ENCODE measurements around the gene TOP1.

TOP1 gene

DNA sequence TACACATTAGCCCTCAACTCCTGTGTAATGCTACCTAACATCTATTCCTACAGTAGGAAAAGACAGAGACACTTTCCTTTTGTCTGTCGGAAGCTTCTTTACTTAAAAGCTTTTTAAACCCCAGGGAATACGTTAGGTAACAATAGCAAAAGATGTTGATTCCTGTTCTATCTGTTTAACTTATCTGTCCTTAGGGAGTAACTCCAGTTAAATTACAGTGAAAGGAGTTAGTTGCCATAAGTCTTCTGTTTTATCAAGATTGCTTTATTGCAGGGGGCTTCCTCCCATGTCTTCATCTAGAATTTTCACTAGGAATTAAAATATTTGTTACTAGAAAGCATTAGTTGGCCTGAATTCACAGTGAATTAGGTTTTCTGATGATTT, 26.2 kb downstream of the TOP1 start:
- no CpG with 5 or more reads among the region's 2 CpGs for WGBS (ENCODE audit: extremely low coverage, insufficient coverage, insufficient read length)
- Histone ChIP-seq H2AK5ac (ENCODE audit: low read length) (no peak overlapping the region), H2BK120ac (ENCODE audit: insufficient read depth, low read length, poor library complexity) (no peak overlapping the region)

DNA sequence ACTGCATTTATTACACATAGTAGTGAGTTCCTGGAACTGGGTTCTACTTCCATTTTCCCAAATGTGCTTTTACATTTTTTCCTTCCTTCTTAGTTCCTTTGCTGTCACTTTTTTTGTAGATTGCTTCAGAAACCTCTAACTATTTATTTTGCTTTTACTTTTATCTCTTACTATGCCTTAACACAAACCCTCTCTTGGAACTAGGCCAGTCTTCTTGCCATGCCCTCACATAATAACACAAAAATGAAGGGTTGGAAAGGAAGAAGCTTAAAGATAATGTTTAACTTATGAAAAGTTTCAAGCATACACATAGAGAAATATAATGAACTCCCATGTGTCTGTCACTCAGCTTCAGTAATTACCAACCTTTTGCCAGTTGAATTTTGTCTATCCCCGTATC, 27.1 kb downstream of the TOP1 start:
- Histone ChIP-seq H3K18ac (ENCODE audit: low read length) (no peak overlapping the region), H3K9me3 (ENCODE audit: insufficient read depth, low read depth, low read length) (no peaks in the 10 kb centered on the region), H3K14ac (ENCODE audit: low read length) (no peak overlapping the region), H2BK120ac (ENCODE audit: insufficient read depth, low read length, poor library complexity) (no peak overlapping the region), H2AFZ (ENCODE audit: insufficient read depth, low read length, poor library complexity) (no peak overlapping the region), H3K4ac (ENCODE audit: low read depth, low read length) (no peak overlapping the region), H4K12ac (ENCODE audit: low read depth, low read length) (no peak overlapping the region), H3K4me3 (ENCODE audit: low read depth, low read length) (no peak overlapping the region), H3K79me2 (ENCODE audit: control insufficient read depth, insufficient read depth, low read length, poor library complexity) (peaks cover 2% of the 10 kb centered on the region), H4K91ac (ENCODE audit: low read depth, low read length) (no peak overlapping the region), H3K27me3 (ENCODE audit: insufficient read depth, low read length) (no peaks in the 10 kb centered on the region), H3K4me1 (ENCODE audit: control insufficient read depth in 1 of 2, insufficient read depth in 2 of 2, low read length in 2 of 2) (peaks cover 4 to 10% of the 10 kb centered on the region in 2 experiments), H2AK5ac (ENCODE audit: low read length) (no peak overlapping the region), H3K79me1 (ENCODE audit: low read length) (no peaks in the 10 kb centered on the region), H3K9ac (ENCODE audit: low read length) (no peak overlapping the region), H3K23ac (ENCODE audit: low read length) (no peak overlapping the region), H4K8ac (ENCODE audit: low read depth, low read length) (no peak overlapping the region), H3K36me3 (ENCODE audit: control insufficient read depth in 1 of 2, insufficient read depth in 2 of 2, low read length in 2 of 2) (peaks cover 0 to 1% of the 10 kb centered on the region in 2 experiments), H2BK5ac (ENCODE audit: low read depth, low read length, poor library complexity) (no peak overlapping the region), H2BK12ac (ENCODE audit: low read length) (no peak overlapping the region), H3K4me2 (ENCODE audit: low read length) (no peak overlapping the region), H3K27ac (ENCODE audit: low read depth, low read length) (no peak overlapping the region)
- no CpG with 5 or more reads among the region's 1 CpG for WGBS (ENCODE audit: extremely low coverage, insufficient coverage, insufficient read length)
- DNase-seq, result no peak

More for the DNA sequence above, 26.2 kb downstream of the TOP1 start:
- Histone ChIP-seq H3K36me3 (ENCODE audit: control insufficient read depth in 1 of 2, insufficient read depth in 2 of 2, low read length in 2 of 2) (peaks cover 0 to 1% of the 10 kb centered on the region in 2 experiments), H2BK5ac (ENCODE audit: low read depth, low read length, poor library complexity) (no peak overlapping the region), H3K27me3 (ENCODE audit: insufficient read depth, low read length) (no peaks in the 10 kb centered on the region), H3K4me1 (ENCODE audit: control insufficient read depth in 1 of 2, insufficient read depth in 2 of 2, low read length in 2 of 2) (peaks cover 7 to 10% of the 10 kb centered on the region in 2 experiments), H2BK12ac (ENCODE audit: low read length) (no peak overlapping the region), H2AFZ (ENCODE audit: insufficient read depth, low read length, poor library complexity) (no peak overlapping the region), H4K91ac (ENCODE audit: low read depth, low read length) (no peak overlapping the region), H3K79me2 (ENCODE audit: control insufficient read depth, insufficient read depth, low read length, poor library complexity) (peaks cover 2% of the 10 kb centered on the region), H3K27ac (ENCODE audit: low read depth, low read length) (no peak overlapping the region), H3K14ac (ENCODE audit: low read length) (no peak overlapping the region), H4K8ac (ENCODE audit: low read depth, low read length) (no peak overlapping the region), H3K9ac (ENCODE audit: low read length) (no peak overlapping the region), H3K18ac (ENCODE audit: low read length) (no peak overlapping the region), H3K79me1 (ENCODE audit: low read length) (no peaks in the 10 kb centered on the region), H3K9me3 (ENCODE audit: insufficient read depth, low read depth, low read length) (no peaks in the 10 kb centered on the region), H3K4me2 (ENCODE audit: low read length) (no peak overlapping the region), H4K12ac (ENCODE audit: low read depth, low read length) (no peak overlapping the region), H3K4ac (ENCODE audit: low read depth, low read length) (no peak overlapping the region), H3K23ac (ENCODE audit: low read length) (no peak overlapping the region), H3K4me3 (ENCODE audit: low read depth, low read length) (no peak overlapping the region)
- DNase-seq, result no peak

DNA sequence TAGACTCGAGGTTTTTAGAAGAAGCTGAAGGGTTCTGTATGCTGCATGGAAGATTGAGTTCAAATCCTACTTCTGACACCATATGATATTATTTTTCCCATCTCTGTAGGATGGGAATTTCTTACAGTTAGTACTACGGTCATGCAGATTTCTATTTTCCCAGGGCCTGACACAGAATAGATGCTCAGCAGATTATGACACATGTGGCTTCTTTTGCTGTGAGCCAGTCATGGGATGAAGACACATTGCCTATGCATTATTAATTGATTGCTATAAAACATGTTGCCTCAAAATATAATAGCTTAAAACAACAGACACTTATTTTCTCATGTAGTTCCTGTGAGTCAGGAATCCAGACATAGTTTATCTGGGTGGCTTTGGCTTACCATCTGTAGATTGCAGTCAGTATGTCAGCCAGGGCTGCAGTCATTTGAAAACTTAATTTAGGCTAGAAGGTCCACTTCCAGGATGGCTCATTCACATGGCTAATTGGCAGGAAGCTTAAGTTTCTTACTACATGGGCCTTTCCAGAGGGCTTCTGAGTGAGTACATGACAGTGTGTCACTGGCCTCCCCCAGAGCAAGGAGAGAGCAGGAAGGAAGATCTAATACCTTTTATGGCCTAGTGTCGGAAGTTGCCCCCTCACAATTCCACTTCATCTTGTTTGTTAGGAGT, 29.5 kb downstream of the TOP1 start:
- no peak overlapping the region for H3K4me3 ChIP-seq (ENCODE audit: low read depth, low read length)
- no peak overlapping the region for H4K8ac ChIP-seq (ENCODE audit: low read depth, low read length)
- no peak for DNase-seq
- H3K27ac ChIP-seq (ENCODE audit: low read depth, low read length), result no peak overlapping the region
- H3K18ac ChIP-seq (ENCODE audit: low read length), result no peak overlapping the region
- no peak overlapping the region for H2AK5ac ChIP-seq (ENCODE audit: low read length)
- H2BK120ac ChIP-seq (ENCODE audit: insufficient read depth, low read length, poor library complexity), result no peak overlapping the region
- no peaks in the 10 kb centered on the region for H3K9me3 ChIP-seq (ENCODE audit: insufficient read depth, low read depth, low read length)
- no peak overlapping the region for H4K91ac ChIP-seq (ENCODE audit: low read depth, low read length)
- no peak overlapping the region for H3K4me2 ChIP-seq (ENCODE audit: low read length)
- no peak overlapping the region for H3K9ac ChIP-seq (ENCODE audit: low read length)
- no peaks in the 10 kb centered on the region for H3K79me1 ChIP-seq (ENCODE audit: low read length)
- H2BK12ac ChIP-seq (ENCODE audit: low read length), result no peak overlapping the region
- peaks cover 1 to 4% of the 10 kb centered on the region in 2 experiments for H3K36me3 ChIP-seq (ENCODE audit: control insufficient read depth in 1 of 2, insufficient read depth in 2 of 2, low read length in 2 of 2)
- no peak overlapping the region for H3K23ac ChIP-seq (ENCODE audit: low read length)
- H3K27me3 ChIP-seq (ENCODE audit: insufficient read depth, low read length), result no peaks in the 10 kb centered on the region
- H3K79me2 ChIP-seq (ENCODE audit: control insufficient read depth, insufficient read depth, low read length, poor library complexity), result no peaks in the 10 kb centered on the region
- H2BK5ac ChIP-seq (ENCODE audit: low read depth, low read length, poor library complexity), result no peak overlapping the region
- H4K12ac ChIP-seq (ENCODE audit: low read depth, low read length), result no peak overlapping the region
- no peak overlapping the region for H2AFZ ChIP-seq (ENCODE audit: insufficient read depth, low read length, poor library complexity)
- peaks cover 0 to 8% of the 10 kb centered on the region in 2 experiments for H3K4me1 ChIP-seq (ENCODE audit: control insufficient read depth in 1 of 2, insufficient read depth in 2 of 2, low read length in 2 of 2)
- no peak overlapping the region for H3K14ac ChIP-seq (ENCODE audit: low read length)
- H3K4ac ChIP-seq (ENCODE audit: low read depth, low read length), result no peak overlapping the region
- no CpG with 5 or more reads among the region's 3 CpGs for WGBS (ENCODE audit: extremely low coverage, insufficient coverage, insufficient read length)

- DNase-seq, result no peak
- no CpG with 5 or more reads among the region's 14 CpGs for WGBS (ENCODE audit: extremely low coverage, insufficient coverage, insufficient read length)
- no peaks in the 10 kb centered on the region for H3K79me1 ChIP-seq (ENCODE audit: low read length)
Measured at GRCh38 chr20:41058674-41059635, 30.3 kb downstream of the TOP1 start.

More at GRCh38 chr20:41058674-41059635, 30.3 kb downstream of the TOP1 start:
- Histone ChIP-seq H3K9ac (ENCODE audit: low read length) (no peak overlapping the region), H3K9me3 (ENCODE audit: insufficient read depth, low read depth, low read length) (no peaks in the 10 kb centered on the region), H3K79me2 (ENCODE audit: control insufficient read depth, insufficient read depth, low read length, poor library complexity) (no peaks in the 10 kb centered on the region), H3K23ac (ENCODE audit: low read length) (no peak overlapping the region), H2AFZ (ENCODE audit: insufficient read depth, low read length, poor library complexity) (no peak overlapping the region), H4K8ac (ENCODE audit: low read depth, low read length) (no peak overlapping the region), H3K4me3 (ENCODE audit: low read depth, low read length) (no peak overlapping the region), H3K36me3 (ENCODE audit: control insufficient read depth in 1 of 2, insufficient read depth in 2 of 2, low read length in 2 of 2) (peaks cover 1 to 4% of the 10 kb centered on the region in 2 experiments), H3K18ac (ENCODE audit: low read length) (no peak overlapping the region), H2AK5ac (ENCODE audit: low read length) (no peak overlapping the region), H2BK12ac (ENCODE audit: low read length) (no peak overlapping the region), H3K4me1 (ENCODE audit: control insufficient read depth in 1 of 2, insufficient read depth in 2 of 2, low read length in 2 of 2) (peaks cover 0 to 8% of the 10 kb centered on the region in 2 experiments), H3K27me3 (ENCODE audit: insufficient read depth, low read length) (no peaks in the 10 kb centered on the region), H3K14ac (ENCODE audit: low read length) (no peak overlapping the region), H2BK5ac (ENCODE audit: low read depth, low read length, poor library complexity) (no peak overlapping the region), H3K4ac (ENCODE audit: low read depth, low read length) (peak overlapping the region; percentile 83), H3K27ac (ENCODE audit: low read depth, low read length) (no peak overlapping the region), H3K4me2 (ENCODE audit: low read length) (no peak overlapping the region), H4K12ac (ENCODE audit: low read depth, low read length) (no peak overlapping the region), H2BK120ac (ENCODE audit: insufficient read depth, low read length, poor library complexity) (no peak overlapping the region), H4K91ac (ENCODE audit: low read depth, low read length) (no peak overlapping the region)
